Measurements from ENCODE around the gene OVAAL.

The OVAAL gene

GRCh38 chr1:180558664-180559063, at the start of gene OVAAL:
TSS of gene OVAAL (plus strand) at chr1:180558964.
- no peak within 1 kb of the TSS for H3K4me3 Mint-ChIP-seq

GRCh38 chr1:180510882-180511281, 47.9 kb upstream of the OVAAL start:
- Mint-ChIP-seq H3K4me1 (no peaks in the 10 kb centered on the region), H3K27me3 (peaks cover 29% of the 10 kb centered on the region), H3K9me3 (no peaks in the 10 kb centered on the region), H3K4me3 (no peak overlapping the region), H3K27ac (no peak overlapping the region), H3K36me3 (no peaks in the 10 kb centered on the region)
- ATAC-seq = no peak

More at GRCh38 chr1:180558664-180559063, at the start of gene OVAAL:
- no peak for ATAC-seq
- Mint-ChIP-seq H3K27ac (no peak within 1 kb of the TSS), H3K4me1 (no peaks in the 10 kb centered on the region), H3K9me3 (no peaks in the 10 kb centered on the region), H3K36me3 (no peaks in the 10 kb centered on the region), H3K27me3 (peaks cover 33% of the 10 kb centered on the region)

GRCh38 chr1:180513531-180513930, 45.2 kb upstream of the OVAAL start:
- no peak overlapping the region for H3K27ac Mint-ChIP-seq
- ATAC-seq = no peak
- no peaks in the 10 kb centered on the region for H3K4me1 Mint-ChIP-seq
- no peaks in the 10 kb centered on the region for H3K9me3 Mint-ChIP-seq
- no peaks in the 10 kb centered on the region for H3K36me3 Mint-ChIP-seq
- peaks cover 29% of the 10 kb centered on the region for H3K27me3 Mint-ChIP-seq
- no peak overlapping the region for H3K4me3 Mint-ChIP-seq

- no peak overlapping the region for H3K4me3 Mint-ChIP-seq
- no peak overlapping the region for H3K27ac Mint-ChIP-seq
- no peaks in the 10 kb centered on the region for H3K9me3 Mint-ChIP-seq
- no peak for ATAC-seq
- H3K27me3 Mint-ChIP-seq = peaks cover 28% of the 10 kb centered on the region
- no peaks in the 10 kb centered on the region for H3K4me1 Mint-ChIP-seq
- no peaks in the 10 kb centered on the region for H3K36me3 Mint-ChIP-seq
These were observed 43.4 kb upstream of the OVAAL start for GRCh38 chr1:180515364-180515763.

GRCh38 chr1:180515857-180516388, 42.8 kb upstream of the OVAAL start:
- Mint-ChIP-seq H3K27me3 (peaks cover 22% of the 10 kb centered on the region), H3K4me1 (no peaks in the 10 kb centered on the region), H3K27ac (no peak overlapping the region), H3K9me3 (no peaks in the 10 kb centered on the region), H3K36me3 (no peaks in the 10 kb centered on the region), H3K4me3 (no peak overlapping the region)
- ATAC-seq = peak; percentile 83

- Mint-ChIP-seq H3K27ac (no peak overlapping the region), H3K4me1 (peaks cover 6% of the 10 kb centered on the region), H3K27me3 (no peaks in the 10 kb centered on the region), H3K4me3 (no peak overlapping the region), H3K36me3 (no peaks in the 10 kb centered on the region), H3K9me3 (no peaks in the 10 kb centered on the region)
- ATAC-seq = no peak
These were observed 38.9 kb upstream of the OVAAL start for GRCh38 chr1:180519846-180520245.

GRCh38 chr1:180521474-180522212, 37.1 kb upstream of the OVAAL start:
- no peaks in the 10 kb centered on the region for H3K9me3 Mint-ChIP-seq
- no peak overlapping the region for H3K4me3 Mint-ChIP-seq
- ATAC-seq = no peak
- H3K36me3 Mint-ChIP-seq = no peaks in the 10 kb centered on the region
- H3K27ac Mint-ChIP-seq = no peak overlapping the region
- no peaks in the 10 kb centered on the region for H3K27me3 Mint-ChIP-seq
- peaks cover 17% of the 10 kb centered on the region for H3K4me1 Mint-ChIP-seq

- Mint-ChIP-seq H3K27ac (no peak overlapping the region), H3K4me3 (no peak overlapping the region), H3K27me3 (no peaks in the 10 kb centered on the region), H3K36me3 (no peaks in the 10 kb centered on the region), H3K9me3 (no peaks in the 10 kb centered on the region), H3K4me1 (peaks cover 17% of the 10 kb centered on the region)
- no peak for ATAC-seq
These were observed 36.6 kb upstream of the OVAAL start for GRCh38 chr1:180522213-180522515.

GRCh38 chr1:180524160-180524914, 34.4 kb upstream of the OVAAL start:
- ATAC-seq = no peak
- H3K27ac Mint-ChIP-seq = no peak overlapping the region

GRCh38 chr1:180524915-180525714, 33.6 kb upstream of the OVAAL start:
- ATAC-seq = peak; percentile 31
- Mint-ChIP-seq H3K27ac (peak overlapping the region; percentile 66), H3K4me1 (peaks cover 17% of the 10 kb centered on the region), H3K4me3 (no peak overlapping the region), H3K27me3 (no peaks in the 10 kb centered on the region), H3K9me3 (no peaks in the 10 kb centered on the region), H3K36me3 (no peaks in the 10 kb centered on the region)

More at GRCh38 chr1:180524160-180524914, 34.4 kb upstream of the OVAAL start:
- Mint-ChIP-seq H3K27me3 (no peaks in the 10 kb centered on the region), H3K9me3 (no peaks in the 10 kb centered on the region), H3K36me3 (no peaks in the 10 kb centered on the region), H3K4me3 (no peak overlapping the region), H3K4me1 (peaks cover 17% of the 10 kb centered on the region)

GRCh38 chr1:180525715-180526039, 33.1 kb upstream of the OVAAL start:
- H3K4me3 Mint-ChIP-seq = peak overlapping the region; percentile 11
- peak overlapping the region; percentile 66 for H3K27ac Mint-ChIP-seq
- no peaks in the 10 kb centered on the region for H3K27me3 Mint-ChIP-seq
- no peak for ATAC-seq
- no peaks in the 10 kb centered on the region for H3K36me3 Mint-ChIP-seq
- no peaks in the 10 kb centered on the region for H3K9me3 Mint-ChIP-seq
- H3K4me1 Mint-ChIP-seq = peaks cover 17% of the 10 kb centered on the region

- no peak overlapping the region for H3K4me3 Mint-ChIP-seq
- no peaks in the 10 kb centered on the region for H3K9me3 Mint-ChIP-seq
- H3K27ac Mint-ChIP-seq = no peak overlapping the region
- ATAC-seq = no peak
- no peaks in the 10 kb centered on the region for H3K36me3 Mint-ChIP-seq
- H3K27me3 Mint-ChIP-seq = no peaks in the 10 kb centered on the region
- H3K4me1 Mint-ChIP-seq = peaks cover 17% of the 10 kb centered on the region
These were observed 31.6 kb upstream of the OVAAL start for GRCh38 chr1:180527101-180527669.

GRCh38 chr1:180528868-180529470, 29.8 kb upstream of the OVAAL start:
- no peaks in the 10 kb centered on the region for H3K9me3 Mint-ChIP-seq
- ATAC-seq = no peak
- H3K4me1 Mint-ChIP-seq = peaks cover 23% of the 10 kb centered on the region
- H3K27ac Mint-ChIP-seq = no peak overlapping the region
- H3K4me3 Mint-ChIP-seq = no peak overlapping the region
- H3K36me3 Mint-ChIP-seq = no peaks in the 10 kb centered on the region
- no peaks in the 10 kb centered on the region for H3K27me3 Mint-ChIP-seq

GRCh38 chr1:180530501-180530900, 28.3 kb upstream of the OVAAL start:
- no peak overlapping the region for H3K27ac Mint-ChIP-seq
- no peak for ATAC-seq
- H3K36me3 Mint-ChIP-seq = no peaks in the 10 kb centered on the region
- H3K4me1 Mint-ChIP-seq = peaks cover 11% of the 10 kb centered on the region
- no peaks in the 10 kb centered on the region for H3K9me3 Mint-ChIP-seq
- no peaks in the 10 kb centered on the region for H3K27me3 Mint-ChIP-seq
- no peak overlapping the region for H3K4me3 Mint-ChIP-seq

- Mint-ChIP-seq H3K27ac (no peak overlapping the region), H3K4me3 (no peak overlapping the region), H3K9me3 (no peaks in the 10 kb centered on the region), H3K36me3 (no peaks in the 10 kb centered on the region), H3K4me1 (peaks cover 6% of the 10 kb centered on the region), H3K27me3 (peaks cover 1% of the 10 kb centered on the region)
- no peak for ATAC-seq
These were observed 25.9 kb upstream of the OVAAL start for GRCh38 chr1:180532854-180533253.
